Activated T-helper 9 cell treated with anti-CD3 and anti-CD28 coated beads, Interleukin-2, amount 50 U/mL, for 16 hours (primary cell): Measurements from ENCODE around the gene HEXB.
"Not testable (repeated sequence)": the region's sequence is repeated elsewhere in the genome, so short reads cannot be mapped to it uniquely, and the experiment has no call there.

ENCODE experiments used
- DNase-seq: peaks from one replicate; pipeline ENCODE4 v3.0.0-alpha.2; 2020; ENCODE audit warnings: low read depth

Gene HEXB

DNA sequence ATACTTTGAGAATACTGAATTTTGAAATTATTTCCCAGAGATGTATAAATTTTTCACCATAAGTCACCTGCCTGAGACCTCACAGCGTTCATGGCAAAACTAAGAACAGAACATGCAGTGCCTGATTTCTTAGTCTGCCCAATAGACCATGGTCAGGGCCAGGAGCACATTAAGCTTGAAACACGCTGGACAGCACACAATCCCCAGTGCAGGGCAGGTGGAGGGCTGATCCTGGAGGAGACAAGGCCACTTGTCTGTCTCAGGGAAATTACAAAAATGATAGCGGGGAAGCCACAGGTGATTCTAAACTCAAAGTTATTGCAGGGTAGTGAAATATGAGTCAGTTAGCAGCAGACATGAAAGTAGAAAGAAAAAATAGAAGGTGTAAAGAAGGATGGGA is 25.9 kb upstream of the HEXB start:
- DNase-seq: no peak

- DNase-seq: no peak
These were observed 24.9 kb upstream of the HEXB start for GRCh38 chr5:74660140-74660539.

- DNase-seq: no peak
These were observed 24.2 kb upstream of the HEXB start for GRCh38 chr5:74660873-74661272.

DNA sequence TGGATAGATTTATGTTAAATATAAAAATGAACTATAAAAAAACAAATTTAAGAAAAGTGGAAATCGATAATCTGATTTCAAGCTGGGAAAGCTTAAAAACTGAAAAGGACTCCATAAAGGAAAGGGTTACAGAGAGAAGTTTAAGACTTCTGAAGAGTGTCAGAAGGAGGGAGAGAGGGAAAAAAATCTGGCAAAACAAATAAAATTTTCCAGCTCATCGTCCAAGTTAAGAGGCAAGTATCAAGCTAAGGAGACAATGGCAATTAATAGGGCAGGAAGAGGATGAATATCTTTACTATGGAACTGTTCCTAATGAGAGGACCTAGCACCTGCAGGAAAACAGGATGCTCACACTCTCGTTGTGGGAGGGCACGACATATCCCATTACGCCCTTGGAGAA is 20.5 kb upstream of the HEXB start:
- no peak for DNase-seq

- DNase-seq: no peak
These were observed 19.8 kb upstream of the HEXB start for GRCh38 chr5:74665273-74665672.

- DNase-seq: no peak
These were observed 19.2 kb upstream of the HEXB start for GRCh38 chr5:74665816-74666215.

- DNase-seq: no peak
These were observed 17.6 kb upstream of the HEXB start for GRCh38 chr5:74667396-74667795.

DNA sequence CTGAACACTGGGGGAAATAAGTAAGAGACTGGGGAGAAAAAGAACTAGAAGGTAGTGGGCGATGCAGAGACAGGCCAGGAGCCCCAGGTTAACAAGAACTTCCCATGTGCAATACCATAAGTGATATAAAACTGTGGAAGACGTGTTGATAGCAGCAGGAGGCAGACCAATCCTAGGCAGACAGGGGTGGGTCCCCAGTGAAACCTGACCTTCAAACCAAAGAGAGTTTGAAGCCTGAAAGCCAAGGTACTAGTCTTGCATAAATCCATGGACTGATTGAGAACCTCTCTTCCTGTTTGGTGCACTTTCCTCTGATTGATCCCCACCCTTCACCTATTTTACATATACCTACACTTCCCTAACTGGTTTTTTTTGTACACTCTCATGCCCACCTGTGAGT is 15.2 kb upstream of the HEXB start:
- no peak for DNase-seq

- DNase-seq: no peak
These were observed 14.5 kb upstream of the HEXB start for GRCh38 chr5:74670396-74671038.

DNA sequence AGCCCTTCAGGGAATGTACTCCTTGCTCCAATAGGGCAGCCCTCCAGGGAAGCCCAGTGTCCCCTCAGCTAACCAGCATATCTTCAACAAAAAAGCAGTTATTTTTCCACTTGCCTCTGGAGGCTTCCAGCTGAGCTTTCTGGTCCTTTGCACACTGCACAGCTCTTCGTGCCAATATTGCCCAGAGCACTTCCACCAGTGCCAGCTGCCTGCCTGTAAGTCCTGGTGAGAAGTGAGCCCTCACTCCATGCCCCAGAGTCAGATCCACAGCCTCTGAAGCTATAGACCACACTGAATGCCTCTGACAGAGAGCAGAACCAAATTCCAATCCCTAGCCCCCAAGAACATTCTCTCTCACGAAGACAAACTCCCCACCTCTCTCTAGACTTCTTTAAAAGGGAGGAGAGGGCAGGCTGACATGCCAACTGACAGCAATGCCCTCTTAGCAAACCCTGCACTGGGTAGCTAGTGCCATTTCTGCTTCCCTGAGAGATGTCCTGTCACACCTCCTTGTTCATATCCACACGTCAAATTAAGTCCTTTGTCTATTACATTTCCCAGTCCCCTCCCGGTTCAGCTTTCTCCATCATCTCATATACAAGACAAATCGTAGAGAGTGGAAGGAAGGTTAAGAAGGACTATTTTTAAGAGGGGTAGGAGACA is 12.7 kb upstream of the HEXB start:
- DNase-seq: no peak

GRCh38 chr5:74673011-74673790 is 11.8 kb upstream of the HEXB start:
- no peak for DNase-seq

DNA sequence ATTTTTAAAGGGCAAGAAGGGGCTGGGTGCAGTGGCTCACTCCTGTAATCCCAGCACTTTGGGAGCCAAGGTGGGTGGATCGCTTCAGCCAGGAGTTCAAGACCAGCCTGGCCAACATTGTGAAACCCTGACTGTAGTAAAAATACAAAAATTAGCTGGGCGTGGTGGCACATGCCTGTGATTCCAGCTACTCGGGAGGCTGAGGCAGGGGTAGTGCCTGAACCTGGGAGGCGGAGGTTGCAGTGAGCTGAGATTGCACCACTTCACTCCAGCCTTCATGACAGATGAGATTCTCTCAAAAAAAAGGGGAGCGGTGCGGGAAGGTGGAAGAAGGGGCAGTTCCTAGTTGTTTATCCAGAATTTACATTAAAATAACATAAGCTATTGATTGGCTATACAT is 8.6 kb upstream of the HEXB start:
- not testable (repeated sequence) for DNase-seq

- not testable (repeated sequence) for DNase-seq
These were observed 6.9 kb upstream of the HEXB start for GRCh38 chr5:74678123-74678522.

DNA sequence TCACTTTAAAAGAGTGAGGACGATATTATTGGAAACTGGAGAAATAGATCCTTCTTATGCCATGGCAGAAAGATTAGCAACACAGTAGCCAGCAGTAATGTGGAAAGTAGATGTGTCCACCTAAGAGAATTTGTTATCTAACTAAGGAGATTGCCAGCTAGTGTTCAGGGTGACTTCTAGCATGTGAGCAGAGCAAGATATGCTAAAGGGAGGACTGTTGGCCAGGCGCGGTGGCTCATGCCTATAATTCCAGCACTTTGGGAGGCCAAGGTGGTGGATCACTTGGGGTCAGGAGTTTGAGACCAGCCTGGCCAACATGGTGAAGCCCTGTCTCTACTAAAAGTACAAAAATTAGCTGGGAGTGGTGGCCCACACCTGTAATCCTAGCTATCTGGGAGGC is 5.7 kb upstream of the HEXB start:
- DNase-seq: not testable (repeated sequence)

- no peak for DNase-seq
These were observed 5.1 kb upstream of the HEXB start for GRCh38 chr5:74679966-74680365.

DNA sequence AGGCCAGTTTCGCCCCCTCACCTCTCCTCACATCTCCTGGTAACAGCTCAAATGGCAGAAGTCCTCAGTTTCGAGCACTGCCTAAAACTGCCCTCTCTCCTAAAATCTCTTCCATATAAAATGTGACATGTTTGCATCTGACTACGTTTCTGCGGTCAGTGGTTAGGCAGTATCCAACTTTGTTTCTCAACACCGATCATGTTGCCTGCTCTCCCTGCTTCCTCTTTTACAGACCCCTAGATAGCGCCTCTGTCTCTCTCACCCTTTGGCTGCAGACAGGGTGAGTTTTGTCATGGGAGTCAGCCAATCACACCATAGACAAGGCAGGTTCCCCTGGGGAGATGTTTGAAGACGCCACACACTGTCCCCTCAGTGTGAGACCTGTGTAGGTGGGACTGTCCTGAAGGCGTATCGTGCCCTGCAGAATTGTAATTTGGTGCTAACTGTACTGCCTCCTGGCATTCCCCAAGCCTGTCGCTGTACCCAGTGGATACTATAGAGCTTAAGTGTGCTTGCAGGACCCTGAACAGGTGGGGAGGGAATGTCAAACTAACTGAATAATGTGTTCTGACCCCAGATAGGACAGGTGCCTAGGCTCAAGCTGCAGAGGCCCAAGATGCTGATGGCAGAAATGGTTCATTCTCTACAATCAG is 1.1 kb downstream of the HEXB start:
- DNase-seq: no peak

DNA sequence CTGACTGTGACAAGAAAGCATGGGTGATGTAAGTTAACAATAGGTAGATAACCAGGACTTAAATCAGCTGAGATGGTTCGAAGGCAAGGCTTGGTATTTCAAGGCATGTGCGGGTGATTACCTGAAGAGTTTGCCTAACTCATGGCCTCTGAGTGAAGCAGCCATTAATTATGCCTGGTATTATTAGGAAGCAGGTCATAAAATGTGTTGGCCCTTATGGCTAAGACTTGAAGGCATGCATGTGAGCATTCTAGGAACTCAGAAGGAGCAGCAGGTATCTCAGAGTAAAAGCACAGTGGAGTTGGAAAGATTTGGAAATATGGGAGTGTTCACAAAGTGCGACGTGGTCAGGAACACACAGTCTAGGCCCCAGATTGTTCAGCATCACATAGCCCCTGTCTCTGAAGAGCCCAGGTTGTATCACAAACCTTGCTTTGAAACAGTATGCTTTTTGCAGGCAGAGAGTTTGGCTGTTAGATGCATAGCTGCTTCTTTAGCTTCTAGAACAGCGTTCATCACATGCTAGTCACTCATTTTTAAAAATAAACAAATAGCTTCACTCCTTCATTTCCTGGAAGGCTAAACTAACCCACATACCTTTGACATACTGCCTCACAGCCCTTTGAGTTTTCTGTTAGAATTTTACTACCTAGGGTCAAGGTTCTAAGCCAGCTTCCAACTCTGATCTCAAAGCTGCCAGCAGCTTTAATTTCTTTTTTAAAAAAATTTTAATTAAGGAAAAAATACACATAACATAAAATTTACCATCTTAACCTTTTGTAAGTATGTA is 2.1 kb downstream of the HEXB start:
- no peak for DNase-seq

- DNase-seq: no peak
These were observed 8.2 kb downstream of the HEXB start for GRCh38 chr5:74693191-74693590.

DNA sequence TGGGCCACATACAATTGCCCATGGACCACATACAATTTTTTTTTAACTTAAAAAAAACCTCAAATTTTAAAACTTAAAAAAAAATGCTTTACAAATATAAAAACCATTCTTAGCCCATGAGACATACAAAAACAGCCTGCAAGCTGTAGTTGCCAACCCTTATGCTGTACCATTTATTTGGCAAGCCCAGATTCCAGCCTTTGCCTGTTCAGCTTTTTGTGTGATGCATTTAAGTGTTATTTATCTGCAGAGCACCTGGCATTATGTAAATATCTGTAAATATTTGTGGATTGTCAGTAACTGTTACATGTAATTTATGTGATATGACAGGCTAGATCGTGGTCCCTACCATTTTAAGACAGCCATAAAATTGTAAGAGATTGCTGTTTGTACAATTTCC is 32.6 kb downstream of the HEXB start:
- no peak for DNase-seq

DNA sequence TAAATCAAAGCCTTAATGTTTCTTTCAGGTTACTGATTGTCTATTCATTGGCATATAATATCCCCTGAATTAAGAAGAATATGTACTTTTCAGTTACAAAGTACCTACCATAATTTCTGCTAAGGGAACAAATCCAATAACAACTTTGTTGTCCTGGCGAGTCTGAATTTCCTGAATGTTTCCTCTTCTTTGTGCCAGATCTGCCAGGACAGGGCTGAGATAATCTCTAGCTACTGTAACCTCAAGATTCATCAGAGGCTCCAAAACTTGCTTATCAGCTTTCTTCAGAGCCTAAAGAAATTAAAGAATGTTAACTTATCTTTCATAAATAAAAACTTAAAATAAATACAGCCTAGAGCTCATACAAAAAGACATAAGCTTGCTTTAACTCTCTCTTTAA is 37.2 kb downstream of the HEXB start:
- no peak for DNase-seq

GRCh38 chr5:74725331-74725730 is 40.3 kb downstream of the HEXB start:
- DNase-seq: no peak

- DNase-seq: no peak
These were observed 51.7 kb downstream of the HEXB start for GRCh38 chr5:74736759-74737158.
